HL-60 (cell line): ENCODE results near the gene XAB2.

ENCODE experiments used
- DNase-seq, 2 experiments: peaks; one replicate each; pipeline ENCODE4 v3.0.0-alpha.2; 2010 to 2020; ENCODE audit warnings: low read depth in 1 of 2, low spot score in 1 of 2
- H3K27ac ChIP-seq: fragments of 250-450 bp; sonication (Bioruptor Pico); replicated peaks from 2 replicates; pipeline ENCODE4 v1.5.1; 2020; ENCODE audit warnings: mild to moderate bottlenecking, moderate library complexity
- H3K27me3 ChIP-seq: fragments of 250-450 bp; sonication (Bioruptor Pico); 2 replicates; pipeline ENCODE4 v1.5.1; 2021; ENCODE audit warnings: mild to moderate bottlenecking, moderate library complexity; ENCODE audit not compliant: insufficient read depth, poor library complexity, severe bottlenecking
- H3K4me3 ChIP-seq: replicated peaks from 2 replicates; pipeline ENCODE4 v1.5.1; 2011; ENCODE audit warnings: mild to moderate bottlenecking, control low read depth, low read length; ENCODE audit not compliant: insufficient read depth
- GABPA ChIP-seq: IDR thresholded peaks from 2 replicates; pipeline ENCODE4 v1.6.1; 2012; ENCODE audit warnings: low read depth
- POLR2AphosphoS5 ChIP-seq: IDR thresholded peaks from 2 replicates; pipeline ENCODE4 v1.6.1; 2012; ENCODE audit warnings: low read depth
- REST ChIP-seq: IDR thresholded peaks from 2 replicates; pipeline ENCODE4 v1.6.1; 2012; ENCODE audit warnings: low read depth; ENCODE audit not compliant: insufficient replicate concordance
- SPI1 ChIP-seq: IDR thresholded peaks from 2 replicates; pipeline ENCODE4 v1.6.1; 2012; ENCODE audit warnings: low read depth, mild to moderate bottlenecking, borderline replicate concordance
- TF ChIP-seq, protein P1 (sequence below): IDR thresholded peaks from one replicate; pipeline ENCODE4 v1.5.1; 2011; ENCODE audit warnings: low read length, control low read depth, inconsistent platforms; ENCODE audit not compliant: insufficient read depth

Gene XAB2

DNA sequence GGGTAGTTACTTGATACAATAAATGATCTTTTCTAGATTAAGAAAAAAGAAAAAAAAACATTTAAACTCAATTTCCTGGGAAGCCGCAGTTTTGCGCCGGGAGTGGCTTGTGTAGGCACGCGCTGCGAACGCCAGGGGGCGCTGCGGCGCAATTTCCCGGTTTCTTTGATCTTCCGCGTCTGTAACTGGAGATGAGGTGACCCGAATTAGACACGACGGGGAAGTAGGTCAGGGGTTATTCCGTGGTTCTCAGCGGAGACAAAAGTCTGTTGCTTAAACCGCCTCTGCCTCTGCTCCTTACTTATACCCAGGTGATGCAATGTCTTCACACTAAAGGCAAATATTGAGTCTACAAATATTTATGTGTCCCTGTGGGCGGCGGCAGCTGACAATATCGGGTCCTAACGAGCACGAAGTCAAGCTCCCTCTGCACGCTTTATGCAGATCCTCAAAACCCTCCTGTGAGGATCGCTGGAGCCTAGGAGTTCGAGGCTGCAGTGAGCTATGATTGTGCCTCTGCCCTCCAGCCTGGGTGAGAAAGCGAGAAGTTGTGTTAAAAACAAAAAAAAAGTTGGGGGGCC lies 22.8 kb upstream of the XAB2 start:
- DNase-seq = peak; percentile 97 to 98
- TF ChIP-seq, protein P1, sequence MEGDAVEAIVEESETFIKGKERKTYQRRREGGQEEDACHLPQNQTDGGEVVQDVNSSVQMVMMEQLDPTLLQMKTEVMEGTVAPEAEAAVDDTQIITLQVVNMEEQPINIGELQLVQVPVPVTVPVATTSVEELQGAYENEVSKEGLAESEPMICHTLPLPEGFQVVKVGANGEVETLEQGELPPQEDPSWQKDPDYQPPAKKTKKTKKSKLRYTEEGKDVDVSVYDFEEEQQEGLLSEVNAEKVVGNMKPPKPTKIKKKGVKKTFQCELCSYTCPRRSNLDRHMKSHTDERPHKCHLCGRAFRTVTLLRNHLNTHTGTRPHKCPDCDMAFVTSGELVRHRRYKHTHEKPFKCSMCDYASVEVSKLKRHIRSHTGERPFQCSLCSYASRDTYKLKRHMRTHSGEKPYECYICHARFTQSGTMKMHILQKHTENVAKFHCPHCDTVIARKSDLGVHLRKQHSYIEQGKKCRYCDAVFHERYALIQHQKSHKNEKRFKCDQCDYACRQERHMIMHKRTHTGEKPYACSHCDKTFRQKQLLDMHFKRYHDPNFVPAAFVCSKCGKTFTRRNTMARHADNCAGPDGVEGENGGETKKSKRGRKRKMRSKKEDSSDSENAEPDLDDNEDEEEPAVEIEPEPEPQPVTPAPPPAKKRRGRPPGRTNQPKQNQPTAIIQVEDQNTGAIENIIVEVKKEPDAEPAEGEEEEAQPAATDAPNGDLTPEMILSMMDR = peak; percentile 88
- no peak for TF ChIP-seq GABPA
- TF ChIP-seq SPI1 = no peak
- TF ChIP-seq REST = no peak
- peak; percentile 68 for TF ChIP-seq POLR2AphosphoS5
- Histone ChIP-seq H3K4me3 (no peak overlapping the region), H3K27ac (peak overlapping the region; percentile 75), H3K27me3 (no peaks in the 10 kb centered on the region)

DNA sequence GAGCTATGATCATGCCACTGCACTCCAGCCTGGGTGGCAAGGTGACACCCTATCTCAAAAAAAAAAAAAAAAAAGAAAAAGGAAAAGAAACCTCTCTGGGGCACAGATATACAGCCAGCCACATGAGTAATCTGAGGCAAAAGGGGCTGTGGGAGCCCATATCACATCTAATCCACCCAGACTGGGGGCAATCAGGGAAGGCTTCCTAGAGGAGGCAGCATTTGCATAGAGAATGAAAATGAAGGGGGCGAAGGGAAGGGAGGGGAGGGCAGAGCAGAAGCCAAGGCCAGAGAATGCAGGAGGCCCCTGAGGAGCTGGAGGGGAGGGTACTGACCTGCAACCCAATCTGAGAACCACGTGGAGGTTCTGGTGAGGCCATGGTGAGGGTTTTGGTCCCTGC lies 20.8 kb upstream of the XAB2 start:
- H3K4me3 ChIP-seq = no peak overlapping the region
- no peak overlapping the region for H3K27ac ChIP-seq
- DNase-seq = no peak
- TF ChIP-seq POLR2AphosphoS5 (no peak), GABPA (no peak)
- no peaks in the 10 kb centered on the region for H3K27me3 ChIP-seq

- no peak; the same call in 1 of the 2 replicates for TF ChIP-seq POLR2AphosphoS5
Observed at GRCh38 chr19:7648265-7649014, 19.1 kb upstream of the XAB2 start.

GRCh38 chr19:7647156-7647555 lies 17.8 kb upstream of the XAB2 start:
- H3K4me3 ChIP-seq = no peak overlapping the region
- TF ChIP-seq POLR2AphosphoS5 = no peak
- TF ChIP-seq REST = no peak
- no peak for TF ChIP-seq GABPA
- no peak for TF ChIP-seq SPI1
- TF ChIP-seq, protein P1 = no peak
- no peak for DNase-seq
- no peak overlapping the region for H3K27ac ChIP-seq
- no peaks in the 10 kb centered on the region for H3K27me3 ChIP-seq

More at GRCh38 chr19:7648265-7649014, 19.1 kb upstream of the XAB2 start:
- DNase-seq = no peak
- Histone ChIP-seq H3K27ac (no peak overlapping the region), H3K4me3 (no peak overlapping the region), H3K27me3 (no peaks in the 10 kb centered on the region)
